H9 (cell line): ENCODE data around the gene ARL14EP. TPM values are rescaled to one million over a fixed set of nuclear protein-coding genes. Genes with fewer than 3 reads are reported as not detected.

Experiments used
- DNase-seq: peaks from one replicate; pipeline ENCODE4 v3.0.0-alpha.2; 2017
- H2AFZ ChIP-seq: one replicate; pipeline ENCODE4 v1.6.1; 2013; ENCODE audit warnings: mild to moderate bottlenecking, low read length, control low read depth, moderate library complexity
- H2AK5ac ChIP-seq: 2 replicates; pipeline ENCODE4 v1.6.1; 2013; ENCODE audit warnings: low read length, control low read depth, mixed read lengths; ENCODE audit not compliant: insufficient read length
- H2BK120ac ChIP-seq: one replicate; pipeline ENCODE4 v1.6.1; 2013; ENCODE audit warnings: low read depth, mild to moderate bottlenecking, low read length, control low read depth, inconsistent platforms; ENCODE audit not compliant: poor library complexity, severe bottlenecking
- H2BK12ac ChIP-seq: 2 replicates; pipeline ENCODE4 v1.6.1; 2013; ENCODE audit warnings: low read length, control low read depth, mixed read lengths, low read depth; ENCODE audit not compliant: insufficient read length
- H2BK15ac ChIP-seq: 2 replicates; pipeline ENCODE4 v1.6.1; 2013; ENCODE audit warnings: low read depth, low read length, control low read depth
- H2BK20ac ChIP-seq: one replicate; pipeline ENCODE4 v1.6.1; 2013; ENCODE audit warnings: low read depth, mild to moderate bottlenecking, low read length, control low read depth, inconsistent platforms; ENCODE audit not compliant: poor library complexity, severe bottlenecking
- H2BK5ac ChIP-seq: 2 replicates; pipeline ENCODE4 v1.6.1; 2013; ENCODE audit warnings: low read length, control low read depth, mixed read lengths; ENCODE audit not compliant: insufficient read length
- H3K14ac ChIP-seq: 2 replicates; pipeline ENCODE4 v1.6.1; 2013; ENCODE audit warnings: low read length, control low read depth; ENCODE audit not compliant: insufficient read depth
- H3K18ac ChIP-seq: 2 replicates; pipeline ENCODE4 v1.6.1; 2013; ENCODE audit warnings: low read depth, mild to moderate bottlenecking, mixed read lengths, low read length, control low read depth; ENCODE audit not compliant: insufficient read length
- H3K23ac ChIP-seq: 2 replicates; pipeline ENCODE4 v1.6.1; 2013; ENCODE audit warnings: low read length, control low read depth, mixed read lengths, low read depth; ENCODE audit not compliant: insufficient read length
- H3K23me2 ChIP-seq: 2 replicates; pipeline ENCODE4 v1.6.1; 2013; ENCODE audit warnings: low read depth, mild to moderate bottlenecking, mixed read lengths, low read length, control low read depth; ENCODE audit not compliant: insufficient read length, poor library complexity, severe bottlenecking
- H3K27ac ChIP-seq: 2 replicates; pipeline ENCODE4 v1.5.1; 2013; ENCODE audit warnings: low read length, control low read depth, mixed read lengths, low read depth; ENCODE audit not compliant: insufficient read length
- H3K27me3 ChIP-seq: 2 replicates; pipeline ENCODE4 v1.6.1; 2013; ENCODE audit warnings: low read length, control low read depth, inconsistent platforms; ENCODE audit not compliant: insufficient read depth
- H3K4ac ChIP-seq: 2 replicates; pipeline ENCODE4 v1.6.1; 2013; ENCODE audit warnings: low read depth, mild to moderate bottlenecking, control low read depth, inconsistent platforms, low read length, moderate library complexity
- H3K4me1 ChIP-seq: 2 replicates; pipeline ENCODE4 v1.6.1; 2013; ENCODE audit warnings: low read length, control low read depth, inconsistent platforms; ENCODE audit not compliant: insufficient read depth
- H3K4me2 ChIP-seq: 2 replicates; pipeline ENCODE4 v1.6.1; 2013; ENCODE audit warnings: low read length, control low read depth, mixed read lengths; ENCODE audit not compliant: insufficient read length, insufficient read depth
- H3K56ac ChIP-seq: 2 replicates; pipeline ENCODE4 v1.6.1; 2013; ENCODE audit warnings: low read depth, mild to moderate bottlenecking, mixed read lengths, low read length, control low read depth; ENCODE audit not compliant: insufficient read length
- H3K79me1 ChIP-seq: 2 replicates; pipeline ENCODE4 v1.6.1; 2013; ENCODE audit warnings: low read depth, mild to moderate bottlenecking, moderate library complexity, low read length, control low read depth, inconsistent platforms; ENCODE audit not compliant: insufficient read depth, poor library complexity, severe bottlenecking
- H3K79me2 ChIP-seq: 2 replicates; pipeline ENCODE4 v1.6.1; 2013; ENCODE audit warnings: low read length, control low read depth, inconsistent platforms; ENCODE audit not compliant: insufficient read depth
- H3K9ac ChIP-seq: 2 replicates; pipeline ENCODE4 v1.6.1; 2013; ENCODE audit warnings: low read length, control low read depth, mixed read lengths; ENCODE audit not compliant: insufficient read length; ENCODE audit errors: extremely low read depth
- H3K9me3 ChIP-seq: one replicate; pipeline ENCODE4 v1.6.1; 2013; ENCODE audit warnings: low read depth, low read length, inconsistent platforms; ENCODE audit not compliant: control insufficient read depth
- H3T11ph ChIP-seq: one replicate; pipeline ENCODE4 v1.6.1; 2013; ENCODE audit warnings: mild to moderate bottlenecking, low read length, control low read depth, inconsistent platforms
- H4K20me1 ChIP-seq: one replicate; pipeline ENCODE4 v1.6.1; 2013; ENCODE audit not compliant: control insufficient read depth, insufficient read length, insufficient read depth
- H4K5ac ChIP-seq: 2 replicates; pipeline ENCODE4 v1.6.1; 2013; ENCODE audit warnings: low read depth, mild to moderate bottlenecking, mixed read lengths, low read length, control low read depth; ENCODE audit not compliant: insufficient read length
- H4K8ac ChIP-seq: replicated peaks from 2 replicates; pipeline ENCODE4 v1.6.1; 2013; ENCODE audit warnings: low read length, control low read depth, mixed read lengths, low read depth; ENCODE audit not compliant: insufficient read length
- H4K91ac ChIP-seq: 2 replicates; pipeline ENCODE4 v1.6.1; 2013; ENCODE audit warnings: low read depth, mild to moderate bottlenecking, moderate library complexity, mixed read lengths, low read length, control low read depth; ENCODE audit not compliant: insufficient read length
- H3K27ac Mint-ChIP-seq, 3 experiments: 2 replicates in 2 of 3; 3 replicates in 1 of 3; pipeline ENCODE4 v1.8.0; 2020 to 2021; ENCODE audit warnings: mixed read lengths in 3 of 3, mild to moderate bottlenecking in 1 of 3, moderate library complexity in 1 of 3
- H3K27me3 Mint-ChIP-seq: 2 replicates; pipeline ENCODE4 v1.8.0; 2021; ENCODE audit warnings: low read depth, mild to moderate bottlenecking, moderate library complexity, mixed read lengths
- H3K36me3 Mint-ChIP-seq, 3 experiments: 2 replicates in 2 of 3; 3 replicates in 1 of 3; pipeline ENCODE4 v1.8.0; 2020 to 2021; ENCODE audit warnings: low read depth in 3 of 3, mixed read lengths in 3 of 3; ENCODE audit not compliant: insufficient read depth in 1 of 3
- H3K4me1 Mint-ChIP-seq, 2 experiments: 2 replicates each; pipeline ENCODE4 v1.8.0; 2020; ENCODE audit warnings: mixed read lengths in 2 of 2
- H3K4me3 Mint-ChIP-seq, 2 experiments: 2 replicates in 1 of 2; 3 replicates in 1 of 2; pipeline ENCODE4 v1.8.0; 2020 to 2021; ENCODE audit warnings: mild to moderate bottlenecking in 2 of 2, mixed read lengths in 2 of 2, moderate library complexity in 1 of 2
- H3K9me3 Mint-ChIP-seq, 2 experiments: 2 replicates in 1 of 2; 3 replicates in 1 of 2; pipeline ENCODE4 v1.8.0; 2020; ENCODE audit warnings: mild to moderate bottlenecking in 2 of 2, mixed read lengths in 2 of 2, moderate library complexity in 1 of 2
- total RNA-seq: library from RNA; stranded (reverse); gene quantifications from 2 replicates; pipeline ENCODE4 v1.2.1, GENCODE V29; 2021
- TF ChIP-seq, protein P1 (sequence below): fragments of 200-600 bp; sonication (generic); conservative IDR thresholded peaks from 3 replicates; pipeline ENCODE4 v1.8.0; 2021; ENCODE audit warnings: antibody characterized with exemption, mild to moderate bottlenecking

Gene ARL14EP
- total RNA-seq, 1 experiment from 2014 or later = 20.9 TPM

DNA sequence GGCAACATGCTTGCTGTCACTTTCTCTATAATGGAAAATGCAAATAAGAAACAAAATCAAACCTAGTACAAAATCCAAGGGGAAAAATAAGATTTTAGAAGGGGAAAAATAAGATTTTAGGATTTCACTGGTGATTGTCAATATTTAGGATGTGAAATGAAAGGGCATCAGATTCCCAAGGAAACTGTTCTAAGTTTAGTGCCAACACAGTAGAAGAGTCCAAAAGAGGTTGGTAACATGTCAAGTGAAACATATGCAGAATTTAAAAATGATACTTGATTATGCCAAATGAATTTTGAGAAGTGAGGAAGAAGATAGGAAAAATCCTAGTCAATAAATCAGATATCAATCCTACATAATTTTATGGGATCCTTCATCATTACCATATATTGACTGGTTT lies 45.7 kb upstream of the ARL14EP start:
- H3K4ac ChIP-seq = no peak overlapping the region
- H3K9ac ChIP-seq = no peak overlapping the region
- no peaks in the 10 kb centered on the region for H3K79me2 ChIP-seq
- no peak overlapping the region for H3K4me2 ChIP-seq
- no peak overlapping the region for H4K91ac ChIP-seq
- no peak overlapping the region for H2BK15ac ChIP-seq
- TF ChIP-seq, protein P1, sequence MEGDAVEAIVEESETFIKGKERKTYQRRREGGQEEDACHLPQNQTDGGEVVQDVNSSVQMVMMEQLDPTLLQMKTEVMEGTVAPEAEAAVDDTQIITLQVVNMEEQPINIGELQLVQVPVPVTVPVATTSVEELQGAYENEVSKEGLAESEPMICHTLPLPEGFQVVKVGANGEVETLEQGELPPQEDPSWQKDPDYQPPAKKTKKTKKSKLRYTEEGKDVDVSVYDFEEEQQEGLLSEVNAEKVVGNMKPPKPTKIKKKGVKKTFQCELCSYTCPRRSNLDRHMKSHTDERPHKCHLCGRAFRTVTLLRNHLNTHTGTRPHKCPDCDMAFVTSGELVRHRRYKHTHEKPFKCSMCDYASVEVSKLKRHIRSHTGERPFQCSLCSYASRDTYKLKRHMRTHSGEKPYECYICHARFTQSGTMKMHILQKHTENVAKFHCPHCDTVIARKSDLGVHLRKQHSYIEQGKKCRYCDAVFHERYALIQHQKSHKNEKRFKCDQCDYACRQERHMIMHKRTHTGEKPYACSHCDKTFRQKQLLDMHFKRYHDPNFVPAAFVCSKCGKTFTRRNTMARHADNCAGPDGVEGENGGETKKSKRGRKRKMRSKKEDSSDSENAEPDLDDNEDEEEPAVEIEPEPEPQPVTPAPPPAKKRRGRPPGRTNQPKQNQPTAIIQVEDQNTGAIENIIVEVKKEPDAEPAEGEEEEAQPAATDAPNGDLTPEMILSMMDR = no peak
- H3K27ac ChIP-seq = no peak overlapping the region
- H3K4me1 ChIP-seq = no peaks in the 10 kb centered on the region
- H3K9me3 ChIP-seq = no peaks in the 10 kb centered on the region
- Mint-ChIP-seq H3K27me3 (peaks cover 6% of the 10 kb centered on the region), H3K4me1 (no peaks in the 10 kb centered on the region), H3K27ac (no peak overlapping the region), H3K4me3 (no peak overlapping the region), H3K9me3 (no peaks in the 10 kb centered on the region), H3K36me3 (no peaks in the 10 kb centered on the region)
- no peak overlapping the region for H4K5ac ChIP-seq
- H3K18ac ChIP-seq = no peak overlapping the region
- H3K14ac ChIP-seq = no peak overlapping the region
- H2BK120ac ChIP-seq = no peak overlapping the region
- no peak overlapping the region for H2AK5ac ChIP-seq
- H3K56ac ChIP-seq = no peak overlapping the region
- H2AFZ ChIP-seq = no peak overlapping the region
- H3K23ac ChIP-seq = no peak overlapping the region
- H3K23me2 ChIP-seq = no peaks in the 10 kb centered on the region
- no peak overlapping the region for H3T11ph ChIP-seq
- H3K27me3 ChIP-seq = no peaks in the 10 kb centered on the region
- no peak overlapping the region for H2BK20ac ChIP-seq
- H4K8ac ChIP-seq = no peak overlapping the region
- no peak overlapping the region for H2BK5ac ChIP-seq
- no peaks in the 10 kb centered on the region for H3K79me1 ChIP-seq
- H4K20me1 ChIP-seq = no peaks in the 10 kb centered on the region
- no peak for DNase-seq
- H2BK12ac ChIP-seq = no peak overlapping the region
